IMR-90 (cell line): ENCODE data around the gene CACNG5. TPM values are rescaled to one million over a fixed set of nuclear protein-coding genes. Genes with fewer than 3 reads are reported as not detected.

Experiments used
- ATAC-seq: fragments of 200-7000 bp; cut with Tn5 transposase; 2 replicates; pipeline ENCODE4 v1.9.1; 2020; ENCODE audit warnings: low read depth, mild to moderate bottlenecking, moderate library complexity
- BruUV-seq: library from RNA; stranded (reverse); fragments of 400-500 nt; replicated peaks from 2 replicates; lab custom pipeline; 2021; lab: Mats Ljungman, UMichigan
- CTCF ChIA-PET: fragments of 300-600 bp; formaldehyde crosslinking; extraction: SDS; loops from one replicate; lab custom pipeline; 2021; ENCODE audit warnings: antibody characterized with exemption; lab: Yijun Ruan, JAX
- POLR2A ChIA-PET: fragments of 300-600 bp; sonication (Branson Sonifier 250); formaldehyde crosslinking; loops from one replicate; lab custom pipeline; 2022; ENCODE audit warnings: antibody characterized with exemption; ENCODE audit not compliant: unreplicated experiment; lab: Charles Lee
- DNase-seq: peaks from one replicate; pipeline ENCODE4 v3.0.0; 2013
- H2AFZ ChIP-seq: replicated peaks from 2 replicates; pipeline ENCODE3; 2013; ENCODE audit warnings: low read length, mild to moderate bottlenecking; ENCODE audit not compliant: poor library complexity
- H2AK5ac ChIP-seq: 2 replicates; pipeline ENCODE4 v1.6.1; 2013; ENCODE audit warnings: low read depth, low read length, inconsistent platforms
- H2AK9ac ChIP-seq: replicated peaks from 2 replicates; pipeline ENCODE3; 2013; ENCODE audit warnings: mild to moderate bottlenecking, low read depth, low read length, moderate library complexity; ENCODE audit not compliant: poor library complexity
- H2BK120ac ChIP-seq: 2 replicates; pipeline ENCODE4 v1.6.1; 2013; ENCODE audit warnings: low read depth, low read length, inconsistent platforms
- H2BK15ac ChIP-seq: 3 replicates; pipeline ENCODE4 v1.6.1; 2013; ENCODE audit warnings: low read depth, low read length, inconsistent platforms
- H2BK20ac ChIP-seq: 2 replicates; pipeline ENCODE4 v1.6.1; 2013; ENCODE audit warnings: low read depth, mild to moderate bottlenecking, inconsistent platforms, low read length, moderate library complexity
- H2BK5ac ChIP-seq: 2 replicates; pipeline ENCODE4 v1.6.1; 2013; ENCODE audit warnings: mild to moderate bottlenecking, low read depth, low read length, inconsistent platforms; ENCODE audit not compliant: poor library complexity, severe bottlenecking
- H3K14ac ChIP-seq: replicated peaks from 2 replicates; pipeline ENCODE4 v1.6.1; 2013; ENCODE audit warnings: low read depth, low read length, inconsistent platforms
- H3K18ac ChIP-seq: 2 replicates; pipeline ENCODE4 v1.6.1; 2013; ENCODE audit warnings: low read depth, low read length, control low read depth
- H3K23ac ChIP-seq: 2 replicates; pipeline ENCODE4 v1.6.1; 2013; ENCODE audit warnings: low read depth, low read length, inconsistent platforms
- H3K27ac ChIP-seq: 2 replicates; pipeline ENCODE4 v1.5.1; 2013; ENCODE audit warnings: mild to moderate bottlenecking, control low read depth, low read length; ENCODE audit not compliant: insufficient read depth
- H3K27me3 ChIP-seq: 2 replicates; pipeline ENCODE4 v1.6.1; 2013; ENCODE audit warnings: low read length; ENCODE audit not compliant: control insufficient read depth, insufficient read depth
- H3K36me3 ChIP-seq: 2 replicates; pipeline ENCODE4 v1.6.1; 2013; ENCODE audit warnings: low read length, mixed read lengths; ENCODE audit not compliant: control insufficient read depth, insufficient read depth
- H3K4ac ChIP-seq: 2 replicates; pipeline ENCODE4 v1.6.1; 2013; ENCODE audit warnings: low read depth, low read length, inconsistent platforms
- H3K4me1 ChIP-seq: 2 replicates; pipeline ENCODE4 v1.6.1; 2013; ENCODE audit warnings: low read length, mixed read lengths; ENCODE audit not compliant: control insufficient read depth, insufficient read depth
- H3K4me2 ChIP-seq: 2 replicates; pipeline ENCODE4 v1.6.1; 2013; ENCODE audit warnings: low read depth, mild to moderate bottlenecking, control low read depth, low read length, moderate library complexity
- H3K4me3 ChIP-seq: 2 replicates; pipeline ENCODE4 v1.5.1; 2013; ENCODE audit warnings: low read depth, mild to moderate bottlenecking, control low read depth, low read length, moderate library complexity; ENCODE audit not compliant: insufficient read depth
- H3K56ac ChIP-seq: 2 replicates; pipeline ENCODE4 v1.6.1; 2013; ENCODE audit warnings: low read length, inconsistent platforms; ENCODE audit not compliant: insufficient read depth; ENCODE audit errors: extremely low read depth
- H3K79me1 ChIP-seq, 2 experiments: 2 replicates each; pipeline ENCODE4 v1.6.1; 2013; ENCODE audit warnings: low read length in 2 of 2, inconsistent platforms in 1 of 2, low read depth in 1 of 2
- H3K9ac ChIP-seq: 2 replicates; pipeline ENCODE4 v1.6.1; 2013; ENCODE audit warnings: low read depth, low read length, control low read depth
- H3K9me1 ChIP-seq: 2 replicates; pipeline ENCODE4 v1.6.1; 2013; ENCODE audit warnings: low read length, inconsistent platforms; ENCODE audit not compliant: insufficient read depth
- H3K9me3 ChIP-seq: 2 replicates; pipeline ENCODE4 v1.6.1; 2013; ENCODE audit warnings: low read length; ENCODE audit not compliant: control insufficient read depth, insufficient read depth
- H4K20me1 ChIP-seq: 2 replicates; pipeline ENCODE4 v1.6.1; 2013; ENCODE audit warnings: low read length, inconsistent platforms; ENCODE audit not compliant: insufficient read depth
- H4K5ac ChIP-seq: 2 replicates; pipeline ENCODE4 v1.6.1; 2013; ENCODE audit warnings: mild to moderate bottlenecking, low read depth, low read length, control low read depth
- H4K8ac ChIP-seq, 2 experiments: 2 replicates each; pipeline ENCODE4 v1.6.1; 2013; ENCODE audit warnings: low read depth in 2 of 2, low read length in 2 of 2, control low read depth in 1 of 2, inconsistent platforms in 1 of 2
- H4K91ac ChIP-seq: 2 replicates; pipeline ENCODE4 v1.6.1; 2013; ENCODE audit warnings: low read depth, low read length, inconsistent platforms; ENCODE audit not compliant: insufficient read depth
- CEBPB ChIP-seq: IDR thresholded peaks from 2 replicates; pipeline ENCODE4 v1.6.1; 2012; ENCODE audit warnings: low read depth, low read length, improper control_type of control experiment
- CHD1 ChIP-seq: IDR thresholded peaks from 2 replicates; pipeline ENCODE4 v1.6.1; 2012; ENCODE audit warnings: low read depth, low read length, improper control_type of control experiment
- WGBS, 2 experiments: methylation state at CpG; one replicate each; pipeline versions ENCODE4 v1.1.5 to v1.1.7; 2013; ENCODE audit warnings: missing lambda C conversion rate in 2 of 2; ENCODE audit not compliant: insufficient read length in 1 of 2; ENCODE audit errors: extremely low coverage in 2 of 2; 5-methylcytosine and 5-hydroxymethylcytosine counted together
- dilution Hi-C: fragments of 300-500 bp; cut with HindIII; formaldehyde crosslinking; loops from one replicate; pipeline ENCODE4 v1.14.3; 2018; ENCODE audit warnings: low sequenced_read_pairs; ENCODE audit not compliant: unreplicated experiment
- in situ Hi-C: fragments of 300-500 bp; cut with MboI; formaldehyde crosslinking; loops from 3 replicates; pipeline ENCODE4 v1.14.3; 2019; ENCODE audit warnings: low sequenced_read_pairs, inconsistent platforms, mixed read lengths
- intact Hi-C: fragments of 100-400 bp; cut with micrococcal nuclease; formaldehyde crosslinking; loops from 2 replicates; pipeline ENCODE4 v1.10.0; 2022
- polyA plus RNA-seq, 3 experiments: library from polyadenylated mRNA; depleted of rRNA; stranded (reverse); fragments of >200 nt; gene quantifications; 2 replicates each; pipeline ENCODE4 v1.2.3, GENCODE V29; 2012; ENCODE audit warnings: low replicate concordance in 1 of 3
- total RNA-seq: library from RNA; depleted of rRNA; stranded (reverse); fragments of >200 nt; gene quantifications from 2 replicates; pipeline ENCODE4 v1.2.3, GENCODE V29; 2012
- TF ChIP-seq, protein P1 (sequence below): fragments of 150-350 bp; IDR thresholded peaks from 2 replicates; pipeline ENCODE4 v1.6.1; 2016; ENCODE audit warnings: low read depth, mild to moderate bottlenecking, low read length, moderate library complexity, borderline replicate concordance

CACNG5 gene
- total and polyA plus RNA-seq, 2 of the 4 experiments (the other 2 are of a cell fraction) = not detected

DNA sequence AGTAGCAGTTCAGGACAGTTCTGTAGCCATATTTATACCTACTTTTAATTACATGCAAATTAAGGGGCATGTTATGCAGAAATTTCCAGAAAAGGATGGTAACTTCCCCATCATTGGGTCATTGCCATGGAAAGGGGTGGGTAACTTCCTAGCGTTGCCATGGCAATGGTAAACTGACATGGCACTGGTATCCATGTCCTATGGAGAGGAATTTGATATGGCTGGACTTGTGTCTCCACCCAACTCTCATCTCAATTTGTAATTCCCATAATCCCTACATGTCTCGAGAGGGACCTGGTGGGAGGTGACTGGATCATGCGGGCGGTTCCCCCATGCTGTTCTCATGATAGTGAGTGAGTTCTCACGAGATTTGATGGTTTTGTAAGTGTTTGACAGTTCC is 94.0 kb downstream of the CACNG5 start:
- Histone ChIP-seq H2BK120ac (no peak overlapping the region), H3K4me2 (no peak overlapping the region), H3K9me3 (no peaks in the 10 kb centered on the region), H4K20me1 (no peaks in the 10 kb centered on the region), H2BK5ac (no peak overlapping the region), H2BK20ac (no peak overlapping the region), H2AK9ac (no peak overlapping the region), H3K14ac (no peak overlapping the region), H4K91ac (no peak overlapping the region), H3K4ac (no peak overlapping the region), H3K9me1 (no peaks in the 10 kb centered on the region), H3K56ac (no peak overlapping the region), H3K9ac (no peak overlapping the region), H2BK15ac (no peak overlapping the region), H4K5ac (no peak overlapping the region), H2AK5ac (no peak overlapping the region), H3K27me3 (peaks cover 29% of the 10 kb centered on the region), H3K79me1 (no peaks in the 10 kb centered on the region), H4K8ac (no peak overlapping the region), H3K36me3 (no peaks in the 10 kb centered on the region), H3K23ac (no peak overlapping the region), H3K4me1 (no peaks in the 10 kb centered on the region), H2AFZ (no peak overlapping the region), H3K27ac (no peak overlapping the region), H3K18ac (no peak overlapping the region), H3K4me3 (no peak overlapping the region)
- POLR2A ChIA-PET = no interaction called here
- ATAC-seq (no peak), DNase-seq (no peak)
- TF ChIP-seq CHD1 (no peak), CEBPB (no peak)
- TF ChIP-seq, protein P1, sequence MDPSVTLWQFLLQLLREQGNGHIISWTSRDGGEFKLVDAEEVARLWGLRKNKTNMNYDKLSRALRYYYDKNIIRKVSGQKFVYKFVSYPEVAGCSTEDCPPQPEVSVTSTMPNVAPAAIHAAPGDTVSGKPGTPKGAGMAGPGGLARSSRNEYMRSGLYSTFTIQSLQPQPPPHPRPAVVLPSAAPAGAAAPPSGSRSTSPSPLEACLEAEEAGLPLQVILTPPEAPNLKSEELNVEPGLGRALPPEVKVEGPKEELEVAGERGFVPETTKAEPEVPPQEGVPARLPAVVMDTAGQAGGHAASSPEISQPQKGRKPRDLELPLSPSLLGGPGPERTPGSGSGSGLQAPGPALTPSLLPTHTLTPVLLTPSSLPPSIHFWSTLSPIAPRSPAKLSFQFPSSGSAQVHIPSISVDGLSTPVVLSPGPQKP = no peak
- BruUV-seq = no TSS peak
- in situ Hi-C loops = no loop called here
- dilution Hi-C loops = no loop called here
- no CpG with 5 or more reads among the region's 5 CpGs for WGBS, 2 experiments
- CTCF ChIA-PET = no interaction called here
- intact Hi-C loops = no loop called here
